ENCODE data around the gene TBX5.

TBX5 gene

GRCh38 chr12:114404926-114405518, 922 bp downstream of the TBX5 start:
- no peak for DNase-seq

- no peak for DNase-seq
Measured at GRCh38 chr12:114404083-114404925, 1.6 kb downstream of the TBX5 start.

GRCh38 chr12:114403690-114404066, 2.3 kb downstream of the TBX5 start:
- DNase-seq: no peak

GRCh38 chr12:114403011-114403689, 2.8 kb downstream of the TBX5 start:
- no peak for DNase-seq

GRCh38 chr12:114402084-114402717, 3.7 kb downstream of the TBX5 start:
- no peak for DNase-seq

GRCh38 chr12:114401328-114402083, 4.4 kb downstream of the TBX5 start:
- no peak for DNase-seq

- no peak for DNase-seq
Measured at GRCh38 chr12:114400925-114401324, 5.0 kb downstream of the TBX5 start.

- no peak for DNase-seq
Measured at GRCh38 chr12:114400361-114400811, 5.6 kb downstream of the TBX5 start.

GRCh38 chr12:114399664-114400211, 6.2 kb downstream of the TBX5 start:
- no peak for DNase-seq

GRCh38 chr12:114397978-114398881, 7.7 kb downstream of the TBX5 start:
- no peak for DNase-seq

- DNase-seq: no peak
Measured at GRCh38 chr12:114396869-114397719, 8.8 kb downstream of the TBX5 start.

- DNase-seq: no peak
Measured at GRCh38 chr12:114396153-114396868, 9.6 kb downstream of the TBX5 start.

GRCh38 chr12:114395755-114396152, 10.2 kb downstream of the TBX5 start:
- no peak for DNase-seq

GRCh38 chr12:114395233-114395632, 10.7 kb downstream of the TBX5 start:
- DNase-seq: no peak

GRCh38 chr12:114393569-114393968, 12.4 kb downstream of the TBX5 start:
- no peak for DNase-seq

GRCh38 chr12:114392909-114393308, 13.0 kb downstream of the TBX5 start:
- no peak for DNase-seq

GRCh38 chr12:114391088-114391487, 14.9 kb downstream of the TBX5 start:
- DNase-seq: no peak

GRCh38 chr12:114384739-114385138, 21.2 kb downstream of the TBX5 start:
- no peak for DNase-seq

- DNase-seq: no peak
Measured at GRCh38 chr12:114381177-114381576, 24.8 kb downstream of the TBX5 start.

GRCh38 chr12:114371733-114372132, 34.2 kb downstream of the TBX5 start:
- DNase-seq: no peak
